ENCODE results near the gene MARCHF9. TPM values are rescaled to one million over a fixed set of nuclear protein-coding genes. Genes with fewer than 3 reads are reported as not detected.

The MARCHF9 gene
- total RNA-seq, 1 experiment from 2014 or later = 6.2 TPM

- TF ChIP-seq, protein P1, sequence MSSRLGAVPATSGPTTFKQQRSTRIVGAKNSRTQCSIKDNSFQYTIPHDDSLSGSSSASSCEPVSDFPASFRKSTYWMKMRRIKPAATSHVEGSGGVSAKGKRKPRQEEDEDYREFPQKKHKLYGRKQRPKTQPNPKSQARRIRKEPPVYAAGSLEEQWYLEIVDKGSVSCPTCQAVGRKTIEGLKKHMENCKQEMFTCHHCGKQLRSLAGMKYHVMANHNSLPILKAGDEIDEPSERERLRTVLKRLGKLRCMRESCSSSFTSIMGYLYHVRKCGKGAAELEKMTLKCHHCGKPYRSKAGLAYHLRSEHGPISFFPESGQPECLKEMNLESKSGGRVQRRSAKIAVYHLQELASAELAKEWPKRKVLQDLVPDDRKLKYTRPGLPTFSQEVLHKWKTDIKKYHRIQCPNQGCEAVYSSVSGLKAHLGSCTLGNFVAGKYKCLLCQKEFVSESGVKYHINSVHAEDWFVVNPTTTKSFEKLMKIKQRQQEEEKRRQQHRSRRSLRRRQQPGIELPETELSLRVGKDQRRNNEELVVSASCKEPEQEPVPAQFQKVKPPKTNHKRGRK (CRISPR knock-in tag; IDR thresholded peaks at IDR 0.05; ENCODE audit: borderline replicate concordance) = no peak
- no peak for TF ChIP-seq USF1 (CRISPR knock-in tag; IDR thresholded peaks at IDR 0.05)
- no peak for TF ChIP-seq ELF4 (CRISPR knock-in tag; IDR thresholded peaks at IDR 0.05; ENCODE audit: low read depth)
- no peak for TF ChIP-seq SMAD4 (CRISPR knock-in tag; IDR thresholded peaks at IDR 0.05)
- no peak for TF ChIP-seq NR3C1 (CRISPR knock-in tag; conservative IDR thresholded peaks at IDR 0.05; ENCODE audit: low read depth)
Observed at GRCh38 chr12:57767305-57767698, 12.4 kb downstream of the MARCHF9 start (continued).

DNA sequence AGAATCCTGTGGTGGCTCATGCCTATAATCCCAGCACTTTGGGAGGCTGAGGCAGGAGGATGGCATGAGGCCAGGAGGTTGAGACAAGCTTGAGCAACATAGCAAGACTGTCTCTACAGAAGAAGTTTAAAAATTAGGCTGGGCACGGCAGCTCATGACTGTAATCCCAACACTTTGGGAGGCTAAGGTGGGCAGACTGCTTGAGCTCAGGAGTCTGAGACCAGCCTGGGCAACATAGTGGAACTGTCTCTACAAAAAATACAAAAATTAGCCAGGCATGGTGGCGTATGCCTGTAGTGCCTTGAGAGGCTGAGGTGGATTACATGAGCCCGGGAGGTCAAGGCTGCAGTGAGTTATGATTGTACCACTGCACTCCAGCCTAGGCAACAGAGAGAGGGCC lies 13.0 kb downstream of the MARCHF9 start:
- TF ChIP-seq GRHL2 (CRISPR knock-in tag; IDR thresholded peaks at IDR 0.05; ENCODE audit: insufficient replicate concordance, severe bottlenecking) (no peak), TEAD4 (CRISPR knock-in tag; IDR thresholded peaks at IDR 0.05) (no peak), ZNF671 (CRISPR knock-in tag; IDR thresholded peaks at IDR 0.05) (no peak), ZNF317 (CRISPR knock-in tag; IDR thresholded peaks at IDR 0.05; ENCODE audit: borderline replicate concordance, low read depth) (no peak), HMGA2 (CRISPR knock-in tag; IDR thresholded peaks at IDR 0.05) (no peak), RELA (CRISPR knock-in tag; IDR thresholded peaks at IDR 0.05; ENCODE audit: borderline replicate concordance) (no peak), FOXJ3 (CRISPR knock-in tag; IDR thresholded peaks at IDR 0.05; ENCODE audit: borderline replicate concordance) (no peak), NFE2L1 (CRISPR knock-in tag; IDR thresholded peaks at IDR 0.05) (no peak), RORB (CRISPR knock-in tag; IDR thresholded peaks at IDR 0.05) (no peak), E2F4 (CRISPR knock-in tag; IDR thresholded peaks at IDR 0.05; ENCODE audit: borderline replicate concordance, low read depth) (no peak), TCF7 (CRISPR knock-in tag; IDR thresholded peaks at IDR 0.05; ENCODE audit: low read depth) (no peak), GABPB1 (CRISPR knock-in tag; IDR thresholded peaks at IDR 0.05) (no peak), CREM (CRISPR knock-in tag; IDR thresholded peaks at IDR 0.05) (no peak), JUN (CRISPR knock-in tag; IDR thresholded peaks at IDR 0.05) (no peak), ZNF396 (CRISPR knock-in tag; IDR thresholded peaks at IDR 0.05; ENCODE audit: borderline replicate concordance) (no peak)
- TF ChIP-seq, protein P2, sequence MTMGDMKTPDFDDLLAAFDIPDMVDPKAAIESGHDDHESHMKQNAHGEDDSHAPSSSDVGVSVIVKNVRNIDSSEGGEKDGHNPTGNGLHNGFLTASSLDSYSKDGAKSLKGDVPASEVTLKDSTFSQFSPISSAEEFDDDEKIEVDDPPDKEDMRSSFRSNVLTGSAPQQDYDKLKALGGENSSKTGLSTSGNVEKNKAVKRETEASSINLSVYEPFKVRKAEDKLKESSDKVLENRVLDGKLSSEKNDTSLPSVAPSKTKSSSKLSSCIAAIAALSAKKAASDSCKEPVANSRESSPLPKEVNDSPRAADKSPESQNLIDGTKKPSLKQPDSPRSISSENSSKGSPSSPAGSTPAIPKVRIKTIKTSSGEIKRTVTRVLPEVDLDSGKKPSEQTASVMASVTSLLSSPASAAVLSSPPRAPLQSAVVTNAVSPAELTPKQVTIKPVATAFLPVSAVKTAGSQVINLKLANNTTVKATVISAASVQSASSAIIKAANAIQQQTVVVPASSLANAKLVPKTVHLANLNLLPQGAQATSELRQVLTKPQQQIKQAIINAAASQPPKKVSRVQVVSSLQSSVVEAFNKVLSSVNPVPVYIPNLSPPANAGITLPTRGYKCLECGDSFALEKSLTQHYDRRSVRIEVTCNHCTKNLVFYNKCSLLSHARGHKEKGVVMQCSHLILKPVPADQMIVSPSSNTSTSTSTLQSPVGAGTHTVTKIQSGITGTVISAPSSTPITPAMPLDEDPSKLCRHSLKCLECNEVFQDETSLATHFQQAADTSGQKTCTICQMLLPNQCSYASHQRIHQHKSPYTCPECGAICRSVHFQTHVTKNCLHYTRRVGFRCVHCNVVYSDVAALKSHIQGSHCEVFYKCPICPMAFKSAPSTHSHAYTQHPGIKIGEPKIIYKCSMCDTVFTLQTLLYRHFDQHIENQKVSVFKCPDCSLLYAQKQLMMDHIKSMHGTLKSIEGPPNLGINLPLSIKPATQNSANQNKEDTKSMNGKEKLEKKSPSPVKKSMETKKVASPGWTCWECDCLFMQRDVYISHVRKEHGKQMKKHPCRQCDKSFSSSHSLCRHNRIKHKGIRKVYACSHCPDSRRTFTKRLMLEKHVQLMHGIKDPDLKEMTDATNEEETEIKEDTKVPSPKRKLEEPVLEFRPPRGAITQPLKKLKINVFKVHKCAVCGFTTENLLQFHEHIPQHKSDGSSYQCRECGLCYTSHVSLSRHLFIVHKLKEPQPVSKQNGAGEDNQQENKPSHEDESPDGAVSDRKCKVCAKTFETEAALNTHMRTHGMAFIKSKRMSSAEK (CRISPR knock-in tag; IDR thresholded peaks at IDR 0.05; ENCODE audit: borderline replicate concordance) = no peak
- TF ChIP-seq, protein P3, sequence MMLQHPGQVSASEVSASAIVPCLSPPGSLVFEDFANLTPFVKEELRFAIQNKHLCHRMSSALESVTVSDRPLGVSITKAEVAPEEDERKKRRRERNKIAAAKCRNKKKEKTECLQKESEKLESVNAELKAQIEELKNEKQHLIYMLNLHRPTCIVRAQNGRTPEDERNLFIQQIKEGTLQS (CRISPR knock-in tag; conservative IDR thresholded peaks at IDR 0.05) = no peak
- TF ChIP-seq, protein P4, sequence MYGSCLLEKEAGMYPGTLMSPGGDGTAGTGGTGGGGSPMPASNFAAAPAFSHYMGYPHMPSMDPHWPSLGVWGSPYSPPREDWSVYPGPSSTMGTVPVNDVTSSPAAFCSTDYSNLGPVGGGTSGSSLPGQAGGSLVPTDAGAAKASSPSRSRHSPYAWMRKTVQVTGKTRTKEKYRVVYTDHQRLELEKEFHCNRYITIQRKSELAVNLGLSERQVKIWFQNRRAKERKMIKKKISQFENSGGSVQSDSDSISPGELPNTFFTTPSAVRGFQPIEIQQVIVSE (CRISPR knock-in tag; IDR thresholded peaks at IDR 0.05; ENCODE audit: borderline replicate concordance) = no peak
- TF ChIP-seq, protein P1 (CRISPR knock-in tag; IDR thresholded peaks at IDR 0.05; ENCODE audit: borderline replicate concordance) = no peak
- DNase-seq (ENCODE audit: low spot score) (no peak), ATAC-seq (no peak)
- peaks cover 58% of the 10 kb centered on the region for H3K27me3 Mint-ChIP-seq (ENCODE audit: low read depth)
- POLR2A ChIA-PET = interaction anchor here (0.9 to 1.3 kb wide), 2 partner anchors 15 to 23 kb away, joined by 3 to 4 read pairs; partner anchors contain the start of genes TSFM and TSPAN31
- no peak overlapping the region for H3K27ac Mint-ChIP-seq
- peaks cover 37% of the 10 kb centered on the region for H3K4me1 Mint-ChIP-seq
- H3K36me3 Mint-ChIP-seq = peaks cover 23% of the 10 kb centered on the region
- CTCF ChIA-PET = interaction anchor here (1.1 to 5.3 kb wide), 3 partner anchors 11 to 16 kb away, joined by 3 to 80 read pairs (median 4); partner anchors contain the start of gene CDK4
- H3K9me3 Mint-ChIP-seq = no peaks in the 10 kb centered on the region
- H3K4me3 Mint-ChIP-seq = no peak overlapping the region
